H9 (cell line): ENCODE results near the gene THAP5. TPM values are rescaled to one million over a fixed set of nuclear protein-coding genes. Genes with fewer than 3 reads are reported as not detected.

Experiments used
- DNase-seq: peaks from one replicate; pipeline ENCODE4 v3.0.0-alpha.2; 2017
- H2AFZ ChIP-seq: one replicate; pipeline ENCODE4 v1.6.1; 2013; ENCODE audit warnings: mild to moderate bottlenecking, low read length, control low read depth, moderate library complexity
- H2AK5ac ChIP-seq: 2 replicates; pipeline ENCODE4 v1.6.1; 2013; ENCODE audit warnings: low read length, control low read depth, mixed read lengths; ENCODE audit not compliant: insufficient read length
- H2BK120ac ChIP-seq: one replicate; pipeline ENCODE4 v1.6.1; 2013; ENCODE audit warnings: low read depth, mild to moderate bottlenecking, low read length, control low read depth, inconsistent platforms; ENCODE audit not compliant: poor library complexity, severe bottlenecking
- H2BK12ac ChIP-seq: 2 replicates; pipeline ENCODE4 v1.6.1; 2013; ENCODE audit warnings: low read length, control low read depth, mixed read lengths, low read depth; ENCODE audit not compliant: insufficient read length
- H2BK15ac ChIP-seq: 2 replicates; pipeline ENCODE4 v1.6.1; 2013; ENCODE audit warnings: low read depth, low read length, control low read depth
- H2BK20ac ChIP-seq: one replicate; pipeline ENCODE4 v1.6.1; 2013; ENCODE audit warnings: low read depth, mild to moderate bottlenecking, low read length, control low read depth, inconsistent platforms; ENCODE audit not compliant: poor library complexity, severe bottlenecking
- H2BK5ac ChIP-seq: 2 replicates; pipeline ENCODE4 v1.6.1; 2013; ENCODE audit warnings: low read length, control low read depth, mixed read lengths; ENCODE audit not compliant: insufficient read length
- H3K14ac ChIP-seq: 2 replicates; pipeline ENCODE4 v1.6.1; 2013; ENCODE audit warnings: low read length, control low read depth; ENCODE audit not compliant: insufficient read depth
- H3K18ac ChIP-seq: 2 replicates; pipeline ENCODE4 v1.6.1; 2013; ENCODE audit warnings: low read depth, mild to moderate bottlenecking, mixed read lengths, low read length, control low read depth; ENCODE audit not compliant: insufficient read length
- H3K23ac ChIP-seq: 2 replicates; pipeline ENCODE4 v1.6.1; 2013; ENCODE audit warnings: low read length, control low read depth, mixed read lengths, low read depth; ENCODE audit not compliant: insufficient read length
- H3K23me2 ChIP-seq: 2 replicates; pipeline ENCODE4 v1.6.1; 2013; ENCODE audit warnings: low read depth, mild to moderate bottlenecking, mixed read lengths, low read length, control low read depth; ENCODE audit not compliant: insufficient read length, poor library complexity, severe bottlenecking
- H3K27ac ChIP-seq: 2 replicates; pipeline ENCODE4 v1.5.1; 2013; ENCODE audit warnings: low read length, control low read depth, mixed read lengths, low read depth; ENCODE audit not compliant: insufficient read length
- H3K27me3 ChIP-seq: 2 replicates; pipeline ENCODE4 v1.6.1; 2013; ENCODE audit warnings: low read length, control low read depth, inconsistent platforms; ENCODE audit not compliant: insufficient read depth
- H3K4ac ChIP-seq: 2 replicates; pipeline ENCODE4 v1.6.1; 2013; ENCODE audit warnings: low read depth, mild to moderate bottlenecking, control low read depth, inconsistent platforms, low read length, moderate library complexity
- H3K4me1 ChIP-seq: 2 replicates; pipeline ENCODE4 v1.6.1; 2013; ENCODE audit warnings: low read length, control low read depth, inconsistent platforms; ENCODE audit not compliant: insufficient read depth
- H3K4me2 ChIP-seq: 2 replicates; pipeline ENCODE4 v1.6.1; 2013; ENCODE audit warnings: low read length, control low read depth, mixed read lengths; ENCODE audit not compliant: insufficient read length, insufficient read depth
- H3K56ac ChIP-seq: 2 replicates; pipeline ENCODE4 v1.6.1; 2013; ENCODE audit warnings: low read depth, mild to moderate bottlenecking, mixed read lengths, low read length, control low read depth; ENCODE audit not compliant: insufficient read length
- H3K79me1 ChIP-seq: 2 replicates; pipeline ENCODE4 v1.6.1; 2013; ENCODE audit warnings: low read depth, mild to moderate bottlenecking, moderate library complexity, low read length, control low read depth, inconsistent platforms; ENCODE audit not compliant: insufficient read depth, poor library complexity, severe bottlenecking
- H3K79me2 ChIP-seq: 2 replicates; pipeline ENCODE4 v1.6.1; 2013; ENCODE audit warnings: low read length, control low read depth, inconsistent platforms; ENCODE audit not compliant: insufficient read depth
- H3K9ac ChIP-seq: 2 replicates; pipeline ENCODE4 v1.6.1; 2013; ENCODE audit warnings: low read length, control low read depth, mixed read lengths; ENCODE audit not compliant: insufficient read length; ENCODE audit errors: extremely low read depth
- H3K9me3 ChIP-seq: one replicate; pipeline ENCODE4 v1.6.1; 2013; ENCODE audit warnings: low read depth, low read length, inconsistent platforms; ENCODE audit not compliant: control insufficient read depth
- H3T11ph ChIP-seq: one replicate; pipeline ENCODE4 v1.6.1; 2013; ENCODE audit warnings: mild to moderate bottlenecking, low read length, control low read depth, inconsistent platforms
- H4K20me1 ChIP-seq: one replicate; pipeline ENCODE4 v1.6.1; 2013; ENCODE audit not compliant: control insufficient read depth, insufficient read length, insufficient read depth
- H4K5ac ChIP-seq: 2 replicates; pipeline ENCODE4 v1.6.1; 2013; ENCODE audit warnings: low read depth, mild to moderate bottlenecking, mixed read lengths, low read length, control low read depth; ENCODE audit not compliant: insufficient read length
- H4K8ac ChIP-seq: replicated peaks from 2 replicates; pipeline ENCODE4 v1.6.1; 2013; ENCODE audit warnings: low read length, control low read depth, mixed read lengths, low read depth; ENCODE audit not compliant: insufficient read length
- H4K91ac ChIP-seq: 2 replicates; pipeline ENCODE4 v1.6.1; 2013; ENCODE audit warnings: low read depth, mild to moderate bottlenecking, moderate library complexity, mixed read lengths, low read length, control low read depth; ENCODE audit not compliant: insufficient read length
- H3K27ac Mint-ChIP-seq, 3 experiments: 2 replicates in 2 of 3; 3 replicates in 1 of 3; pipeline ENCODE4 v1.8.0; 2020 to 2021; ENCODE audit warnings: mixed read lengths in 3 of 3, mild to moderate bottlenecking in 1 of 3, moderate library complexity in 1 of 3
- H3K27me3 Mint-ChIP-seq: 2 replicates; pipeline ENCODE4 v1.8.0; 2021; ENCODE audit warnings: low read depth, mild to moderate bottlenecking, moderate library complexity, mixed read lengths
- H3K36me3 Mint-ChIP-seq, 3 experiments: 2 replicates in 2 of 3; 3 replicates in 1 of 3; pipeline ENCODE4 v1.8.0; 2020 to 2021; ENCODE audit warnings: low read depth in 3 of 3, mixed read lengths in 3 of 3; ENCODE audit not compliant: insufficient read depth in 1 of 3
- H3K4me1 Mint-ChIP-seq, 2 experiments: 2 replicates each; pipeline ENCODE4 v1.8.0; 2020; ENCODE audit warnings: mixed read lengths in 2 of 2
- H3K4me3 Mint-ChIP-seq, 2 experiments: 2 replicates in 1 of 2; 3 replicates in 1 of 2; pipeline ENCODE4 v1.8.0; 2020 to 2021; ENCODE audit warnings: mild to moderate bottlenecking in 2 of 2, mixed read lengths in 2 of 2, moderate library complexity in 1 of 2
- H3K9me3 Mint-ChIP-seq, 2 experiments: 2 replicates in 1 of 2; 3 replicates in 1 of 2; pipeline ENCODE4 v1.8.0; 2020; ENCODE audit warnings: mild to moderate bottlenecking in 2 of 2, mixed read lengths in 2 of 2, moderate library complexity in 1 of 2
- CTCF ChIP-seq: fragments of 200-600 bp; sonication (generic); conservative IDR thresholded peaks from 3 replicates; pipeline ENCODE4 v1.8.0; 2021; ENCODE audit warnings: antibody characterized with exemption, mild to moderate bottlenecking
- WGBS: extraction: QIAGEN DNeasy Blood & Tissue Kit; methylation state at CpG from one replicate; pipeline ENCODE4 v1.1.7; 2013; ENCODE audit warnings: missing lambda C conversion rate, low lambda C conversion rate, mixed read lengths; ENCODE audit not compliant: insufficient read length; ENCODE audit errors: extremely low coverage; 5-methylcytosine and 5-hydroxymethylcytosine counted together
- total RNA-seq: library from RNA; stranded (reverse); gene quantifications from 2 replicates; pipeline ENCODE4 v1.2.1, GENCODE V29; 2021

THAP5 gene
- total RNA-seq, 1 experiment from 2014 or later: 20.6 TPM

- H3K27ac Mint-ChIP-seq: peak overlapping the region in 2 of 3 experiments; percentile 9 to 87; a peak in 4 of 7 replicates
- WGBS: no CpG with 5 or more reads among the region's 4 CpGs
- Histone ChIP-seq H2BK12ac (no peak overlapping the region), H4K91ac (no peak overlapping the region), H2BK5ac (no peak overlapping the region), H2AFZ (no peak overlapping the region), H2BK20ac (no peak overlapping the region), H2BK15ac (no peak overlapping the region), H3K23me2 (no peaks in the 10 kb centered on the region), H4K20me1 (no peaks in the 10 kb centered on the region), H3K27me3 (no peaks in the 10 kb centered on the region), H3K27ac (no peak overlapping the region), H3K56ac (no peak overlapping the region), H2AK5ac (no peak overlapping the region), H3K9me3 (peaks cover 7% of the 10 kb centered on the region), H3K23ac (no peak overlapping the region), H3K9ac (no peak overlapping the region), H3K4ac (no peak overlapping the region), H2BK120ac (no peak overlapping the region), H3K14ac (no peak overlapping the region), H3T11ph (no peak overlapping the region), H3K4me1 (no peaks in the 10 kb centered on the region), H3K79me2 (no peaks in the 10 kb centered on the region), H3K18ac (no peak overlapping the region), H4K5ac (no peak overlapping the region), H4K8ac (no peak overlapping the region), H3K79me1 (no peaks in the 10 kb centered on the region), H3K4me2 (no peak overlapping the region)
- no peak for DNase-seq
- no peaks in the 10 kb centered on the region for H3K27me3 Mint-ChIP-seq
- TF ChIP-seq CTCF: no peak
- peaks cover 23 to 55% (median 42%) of the 10 kb centered on the region in 3 experiments for H3K36me3 Mint-ChIP-seq
- H3K4me3 Mint-ChIP-seq: no peak overlapping the region
- no peaks in the 10 kb centered on the region; a peak in 1 of 4 replicates for H3K4me1 Mint-ChIP-seq
- peaks cover 19 to 20% of the 10 kb centered on the region in 2 experiments for H3K9me3 Mint-ChIP-seq
Observed at GRCh38 chr7:108561047-108561619, 8.4 kb downstream of the THAP5 start.
